ENCODE measurements around the gene RAB4A. TPM values are rescaled to one million over a fixed set of nuclear protein-coding genes. Genes with fewer than 3 reads are reported as not detected.

The RAB4A gene
- total and polyA plus RNA-seq, 2 of the 13 experiments (the other 11 are each of a cell fraction or from before 2014, with no cell fraction given), result 56.0 to 80.1 TPM

DNA sequence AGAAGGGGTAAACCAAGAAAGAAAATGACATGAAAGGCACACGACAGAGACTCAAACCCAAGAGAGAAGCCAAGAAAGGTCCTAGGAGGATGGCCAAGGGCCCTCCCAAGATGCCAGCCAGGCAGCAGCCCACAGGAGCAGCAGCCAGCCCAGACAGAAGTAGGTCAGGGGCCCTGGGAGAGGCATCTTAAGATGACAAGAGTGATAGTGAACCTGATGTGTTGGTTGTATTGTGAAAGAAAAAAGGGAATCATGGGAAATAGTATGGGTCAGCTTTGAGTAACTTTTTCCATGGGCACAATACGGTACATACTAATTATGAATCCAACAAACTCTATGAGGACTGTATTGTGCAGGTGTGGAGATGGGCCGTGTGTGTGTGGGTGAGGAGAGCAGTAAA is 68.6 kb downstream of the RAB4A start:
- Histone ChIP-seq H3K36me3 (replicated peaks in 1 of 2; ENCODE audit: control insufficient read depth in 1 of 2, insufficient read depth in 2 of 2, low read length in 2 of 2) (peaks cover 1 to 16% of the 10 kb centered on the region in 2 experiments; a peak in 3 of 5 replicates), H2AFZ (ENCODE audit: low read length) (no peak overlapping the region), H3K9ac (ENCODE audit: insufficient read depth, low read depth, low read length) (no peak overlapping the region), H3K4me2 (ENCODE audit: low read depth, low read length) (peak overlapping the region; percentile 44), H4K20me1 (ENCODE audit: insufficient read depth, low read length) (no peaks in the 10 kb centered on the region), H3K79me2 (ENCODE audit: insufficient read depth, low read length) (peaks cover 66% of the 10 kb centered on the region), H3K4me3 (replicated peaks in 1 of 3; ENCODE audit: insufficient read depth in 1 of 3, low read depth in 2 of 3, low read length in 3 of 3) (no peak overlapping the region), H3K9me3 (ENCODE audit: low read length) (no peaks in the 10 kb centered on the region), H3K27ac (ENCODE audit: extremely low read length, insufficient read depth, low read length) (no peak overlapping the region), H3K4me1 (ENCODE audit: insufficient read depth, low read length) (peaks cover 52% of the 10 kb centered on the region), H3K27me3 (ENCODE audit: control insufficient read depth in 1 of 2, insufficient read depth in 2 of 2, low read length in 2 of 2) (no peaks in the 10 kb centered on the region; a peak in 1 of 5 replicates)
- TF ChIP-seq, protein P1, sequence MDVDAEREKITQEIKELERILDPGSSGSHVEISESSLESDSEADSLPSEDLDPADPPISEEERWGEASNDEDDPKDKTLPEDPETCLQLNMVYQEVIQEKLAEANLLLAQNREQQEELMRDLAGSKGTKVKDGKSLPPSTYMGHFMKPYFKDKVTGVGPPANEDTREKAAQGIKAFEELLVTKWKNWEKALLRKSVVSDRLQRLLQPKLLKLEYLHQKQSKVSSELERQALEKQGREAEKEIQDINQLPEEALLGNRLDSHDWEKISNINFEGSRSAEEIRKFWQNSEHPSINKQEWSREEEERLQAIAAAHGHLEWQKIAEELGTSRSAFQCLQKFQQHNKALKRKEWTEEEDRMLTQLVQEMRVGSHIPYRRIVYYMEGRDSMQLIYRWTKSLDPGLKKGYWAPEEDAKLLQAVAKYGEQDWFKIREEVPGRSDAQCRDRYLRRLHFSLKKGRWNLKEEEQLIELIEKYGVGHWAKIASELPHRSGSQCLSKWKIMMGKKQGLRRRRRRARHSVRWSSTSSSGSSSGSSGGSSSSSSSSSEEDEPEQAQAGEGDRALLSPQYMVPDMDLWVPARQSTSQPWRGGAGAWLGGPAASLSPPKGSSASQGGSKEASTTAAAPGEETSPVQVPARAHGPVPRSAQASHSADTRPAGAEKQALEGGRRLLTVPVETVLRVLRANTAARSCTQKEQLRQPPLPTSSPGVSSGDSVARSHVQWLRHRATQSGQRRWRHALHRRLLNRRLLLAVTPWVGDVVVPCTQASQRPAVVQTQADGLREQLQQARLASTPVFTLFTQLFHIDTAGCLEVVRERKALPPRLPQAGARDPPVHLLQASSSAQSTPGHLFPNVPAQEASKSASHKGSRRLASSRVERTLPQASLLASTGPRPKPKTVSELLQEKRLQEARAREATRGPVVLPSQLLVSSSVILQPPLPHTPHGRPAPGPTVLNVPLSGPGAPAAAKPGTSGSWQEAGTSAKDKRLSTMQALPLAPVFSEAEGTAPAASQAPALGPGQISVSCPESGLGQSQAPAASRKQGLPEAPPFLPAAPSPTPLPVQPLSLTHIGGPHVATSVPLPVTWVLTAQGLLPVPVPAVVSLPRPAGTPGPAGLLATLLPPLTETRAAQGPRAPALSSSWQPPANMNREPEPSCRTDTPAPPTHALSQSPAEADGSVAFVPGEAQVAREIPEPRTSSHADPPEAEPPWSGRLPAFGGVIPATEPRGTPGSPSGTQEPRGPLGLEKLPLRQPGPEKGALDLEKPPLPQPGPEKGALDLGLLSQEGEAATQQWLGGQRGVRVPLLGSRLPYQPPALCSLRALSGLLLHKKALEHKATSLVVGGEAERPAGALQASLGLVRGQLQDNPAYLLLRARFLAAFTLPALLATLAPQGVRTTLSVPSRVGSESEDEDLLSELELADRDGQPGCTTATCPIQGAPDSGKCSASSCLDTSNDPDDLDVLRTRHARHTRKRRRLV (CRISPR knock-in tag; IDR thresholded peaks at IDR 0.05), result no peak
- TF ChIP-seq PREB (CRISPR knock-in tag; IDR thresholded peaks at IDR 0.05) (no peak), ZNF577 (CRISPR knock-in tag; IDR thresholded peaks at IDR 0.05; ENCODE audit: borderline replicate concordance, low read depth) (no peak), ZNF253 (CRISPR knock-in tag; IDR thresholded peaks at IDR 0.05; ENCODE audit: borderline replicate concordance) (no peak), ZNF792 (CRISPR knock-in tag; IDR thresholded peaks at IDR 0.05) (no peak), ZSCAN21 (CRISPR knock-in tag; IDR thresholded peaks at IDR 0.05; ENCODE audit: borderline replicate concordance) (no peak)
- TF ChIP-seq, protein P2, sequence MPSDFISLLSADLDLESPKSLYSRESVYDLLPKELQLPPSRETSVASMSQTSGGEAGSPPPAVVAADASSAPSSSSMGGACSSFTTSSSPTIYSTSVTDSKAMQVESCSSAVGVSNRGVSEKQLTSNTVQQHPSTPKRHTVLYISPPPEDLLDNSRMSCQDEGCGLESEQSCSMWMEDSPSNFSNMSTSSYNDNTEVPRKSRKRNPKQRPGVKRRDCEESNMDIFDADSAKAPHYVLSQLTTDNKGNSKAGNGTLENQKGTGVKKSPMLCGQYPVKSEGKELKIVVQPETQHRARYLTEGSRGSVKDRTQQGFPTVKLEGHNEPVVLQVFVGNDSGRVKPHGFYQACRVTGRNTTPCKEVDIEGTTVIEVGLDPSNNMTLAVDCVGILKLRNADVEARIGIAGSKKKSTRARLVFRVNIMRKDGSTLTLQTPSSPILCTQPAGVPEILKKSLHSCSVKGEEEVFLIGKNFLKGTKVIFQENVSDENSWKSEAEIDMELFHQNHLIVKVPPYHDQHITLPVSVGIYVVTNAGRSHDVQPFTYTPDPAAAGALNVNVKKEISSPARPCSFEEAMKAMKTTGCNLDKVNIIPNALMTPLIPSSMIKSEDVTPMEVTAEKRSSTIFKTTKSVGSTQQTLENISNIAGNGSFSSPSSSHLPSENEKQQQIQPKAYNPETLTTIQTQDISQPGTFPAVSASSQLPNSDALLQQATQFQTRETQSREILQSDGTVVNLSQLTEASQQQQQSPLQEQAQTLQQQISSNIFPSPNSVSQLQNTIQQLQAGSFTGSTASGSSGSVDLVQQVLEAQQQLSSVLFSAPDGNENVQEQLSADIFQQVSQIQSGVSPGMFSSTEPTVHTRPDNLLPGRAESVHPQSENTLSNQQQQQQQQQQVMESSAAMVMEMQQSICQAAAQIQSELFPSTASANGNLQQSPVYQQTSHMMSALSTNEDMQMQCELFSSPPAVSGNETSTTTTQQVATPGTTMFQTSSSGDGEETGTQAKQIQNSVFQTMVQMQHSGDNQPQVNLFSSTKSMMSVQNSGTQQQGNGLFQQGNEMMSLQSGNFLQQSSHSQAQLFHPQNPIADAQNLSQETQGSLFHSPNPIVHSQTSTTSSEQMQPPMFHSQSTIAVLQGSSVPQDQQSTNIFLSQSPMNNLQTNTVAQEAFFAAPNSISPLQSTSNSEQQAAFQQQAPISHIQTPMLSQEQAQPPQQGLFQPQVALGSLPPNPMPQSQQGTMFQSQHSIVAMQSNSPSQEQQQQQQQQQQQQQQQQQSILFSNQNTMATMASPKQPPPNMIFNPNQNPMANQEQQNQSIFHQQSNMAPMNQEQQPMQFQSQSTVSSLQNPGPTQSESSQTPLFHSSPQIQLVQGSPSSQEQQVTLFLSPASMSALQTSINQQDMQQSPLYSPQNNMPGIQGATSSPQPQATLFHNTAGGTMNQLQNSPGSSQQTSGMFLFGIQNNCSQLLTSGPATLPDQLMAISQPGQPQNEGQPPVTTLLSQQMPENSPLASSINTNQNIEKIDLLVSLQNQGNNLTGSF (CRISPR knock-in tag; IDR thresholded peaks at IDR 0.05), result no peak
- in situ Hi-C loops (cut with HindIII; ENCODE audit: extremely low pct_ligation_motif_present, low pct_unique_long_range_greater_than_20kb), result no loop called here
- BruUV-seq (replicated peaks), result no TSS peak
- WGBS (ENCODE audit: low lambda C conversion rate), result 92% methylated on average over 3 of the region's 3 CpGs
- DNase-seq (ENCODE audit: low spot score), result no peak
- intact Hi-C loops (cut with micrococcal nuclease; ENCODE audit: unreplicated experiment), result no loop called here
- ChIA-PET POLR2A (no interaction called here), CTCF (ENCODE audit: low intra/inter-chr PET ratio, low total read pairs) (no interaction called here)
- no peak for FAIRE-seq
- ATAC-seq, result no peak

Data from HepG2 (cell line).